HepG2 (cell line): ENCODE results near the gene MINDY1. TPM values are rescaled to one million over a fixed set of nuclear protein-coding genes. Genes with fewer than 3 reads are reported as not detected.
A peak's percentile ranks its signal among the peaks of the same experiment; 100 is the strongest.

ENCODE experiments used
- AKAP8 ChIP-seq: sonication (generic); formaldehyde crosslinking; IDR thresholded peaks from 2 replicates; pipeline ENCODE4 v1.5.1; 2020; ENCODE audit warnings: mild to moderate bottlenecking, missing genetic modification reagents
- EZH2 ChIP-seq: conservative IDR thresholded peaks from 2 replicates; pipeline ENCODE4 v1.6.1; 2012; ENCODE audit warnings: mild to moderate bottlenecking, low read depth, low read length, moderate library complexity
- PHB2 ChIP-seq: fragments of 450-650 bp; IDR thresholded peaks from 2 replicates; pipeline ENCODE4 v1.6.1; 2018; ENCODE audit not compliant: partially characterized antibody
- RNF2 ChIP-seq: fragments of 450-650 bp; conservative IDR thresholded peaks from 2 replicates; pipeline ENCODE4 v1.6.1; 2016; ENCODE audit warnings: low read depth
- SATB2 ChIP-seq: sonication (generic); formaldehyde crosslinking; IDR thresholded peaks from 2 replicates; pipeline ENCODE4 v1.5.0; 2020; ENCODE audit warnings: missing genetic modification reagents
- SP2 ChIP-seq: sonication (generic); formaldehyde crosslinking; IDR thresholded peaks from 2 replicates; pipeline ENCODE4 v1.5.1; 2020; ENCODE audit warnings: mild to moderate bottlenecking, missing genetic modification reagents
- TGIF2 ChIP-seq: IDR thresholded peaks from 2 replicates; pipeline ENCODE4 v1.6.1; 2016; ENCODE audit warnings: control low read depth, missing compliant biosample characterization
- TRIM24 ChIP-seq: sonication (generic); formaldehyde crosslinking; IDR thresholded peaks from 2 replicates; pipeline ENCODE4 v1.8.0; 2022; ENCODE audit warnings: mild to moderate bottlenecking, missing genetic modification reagents
- ZBTB3 ChIP-seq: sonication (generic); formaldehyde crosslinking; IDR thresholded peaks from 2 replicates; pipeline ENCODE4 v1.4.0; 2020; ENCODE audit warnings: low read depth, mild to moderate bottlenecking, moderate library complexity, missing genetic modification reagents, borderline replicate concordance
- ZFP1 ChIP-seq: IDR thresholded peaks from 2 replicates; pipeline ENCODE4 v1.6.1; 2016
- ZFP82 ChIP-seq: sonication (generic); formaldehyde crosslinking; IDR thresholded peaks from 2 replicates; pipeline ENCODE4 v1.5.1; 2020; ENCODE audit warnings: mild to moderate bottlenecking, missing genetic modification reagents, borderline replicate concordance
- ZNF138 ChIP-seq: sonication (generic); formaldehyde crosslinking; IDR thresholded peaks from 2 replicates; pipeline ENCODE4 v1.5.0; 2020; ENCODE audit warnings: mild to moderate bottlenecking, low read depth, missing genetic modification reagents
- ZNF207 ChIP-seq: fragments of 450-650 bp; IDR thresholded peaks from 2 replicates; pipeline ENCODE4 v1.6.1; 2016; ENCODE audit warnings: antibody characterized with exemption, borderline replicate concordance
- ZNF530 ChIP-seq: sonication (generic); formaldehyde crosslinking; IDR thresholded peaks from 2 replicates; pipeline ENCODE4 v1.5.0; 2020; ENCODE audit warnings: low read depth, mild to moderate bottlenecking, missing genetic modification reagents
- ZNF558 ChIP-seq: sonication (generic); formaldehyde crosslinking; IDR thresholded peaks from 2 replicates; pipeline ENCODE4 v1.9.0; 2022; ENCODE audit warnings: mild to moderate bottlenecking, missing genetic modification reagents, borderline replicate concordance
- ZNF713 ChIP-seq: sonication (generic); formaldehyde crosslinking; IDR thresholded peaks from 2 replicates; pipeline ENCODE4 v1.4.0; 2020; ENCODE audit warnings: mild to moderate bottlenecking, missing genetic modification reagents
- ZNF768 ChIP-seq: sonication (generic); formaldehyde crosslinking; IDR thresholded peaks from 2 replicates; pipeline ENCODE4 v1.4.0; 2020; ENCODE audit warnings: missing genetic modification reagents
- ZSCAN30 ChIP-seq: sonication (generic); formaldehyde crosslinking; IDR thresholded peaks from 2 replicates; pipeline ENCODE4 v1.5.0; 2020; ENCODE audit warnings: mild to moderate bottlenecking, missing genetic modification reagents
- polyA plus RNA-seq, 8 experiments: library from polyadenylated mRNA; depleted of rRNA in 3 of 8; stranded (reverse) in 7 of 8; unstranded in 1 of 8; fragments of >200 nt; fragmentation: Illumina TruSeq in 4 of 8; extraction: Trizol in 4 of 8; gene quantifications; 2 replicates each; pipeline versions ENCODE4 v1.2.1 to v1.2.3, GENCODE V29; 2011 to 2016; ENCODE audit warnings: low read depth in 4 of 8, missing spikeins in 1 of 8, mixed read lengths in 1 of 8; ENCODE audit not compliant: insufficient read depth in 1 of 8
- total RNA-seq, 5 experiments: library from RNA; depleted of rRNA; stranded (reverse); fragments of >200 nt; fragmentation: Illumina TruSeq; extraction: Trizol; gene quantifications; 2 replicates each; pipeline ENCODE4 v1.2.3, GENCODE V29; 2016; ENCODE audit warnings: low read depth in 1 of 5
- TF ChIP-seq, protein P1 (sequence below): sonication (generic); formaldehyde crosslinking; IDR thresholded peaks from 2 replicates; pipeline ENCODE4 v1.5.0; 2020; ENCODE audit warnings: mild to moderate bottlenecking, missing genetic modification reagents, moderate library complexity
- TF ChIP-seq, protein P2 (sequence below): IDR thresholded peaks from 2 replicates; pipeline ENCODE4 v1.6.1; 2012; ENCODE audit warnings: inconsistent platforms
- TF ChIP-seq, protein P3 (sequence below): sonication (generic); formaldehyde crosslinking; IDR thresholded peaks from 2 replicates; pipeline ENCODE4 v1.5.1; 2020; ENCODE audit warnings: mild to moderate bottlenecking, missing genetic modification reagents, borderline replicate concordance
- TF ChIP-seq, protein P4 (sequence below): sonication (generic); formaldehyde crosslinking; IDR thresholded peaks from 2 replicates; pipeline ENCODE4 v1.4.0; 2020; ENCODE audit warnings: mild to moderate bottlenecking, missing genetic modification reagents
- TF ChIP-seq, protein P5 (sequence below): sonication (generic); formaldehyde crosslinking; IDR thresholded peaks from 2 replicates; pipeline ENCODE4 v1.4.0; 2020; ENCODE audit warnings: missing genetic modification reagents, borderline replicate concordance
- TF ChIP-seq, protein P6 (sequence below): sonication (generic); formaldehyde crosslinking; IDR thresholded peaks from 2 replicates; pipeline ENCODE4 v1.8.1; 2023; ENCODE audit warnings: mild to moderate bottlenecking, missing genetic modification reagents, borderline replicate concordance

MINDY1 gene
- total and polyA plus RNA-seq, 2 of the 13 experiments (the other 11 are each of a cell fraction or from before 2014, with no cell fraction given): 11.1 to 15.0 TPM

DNA sequence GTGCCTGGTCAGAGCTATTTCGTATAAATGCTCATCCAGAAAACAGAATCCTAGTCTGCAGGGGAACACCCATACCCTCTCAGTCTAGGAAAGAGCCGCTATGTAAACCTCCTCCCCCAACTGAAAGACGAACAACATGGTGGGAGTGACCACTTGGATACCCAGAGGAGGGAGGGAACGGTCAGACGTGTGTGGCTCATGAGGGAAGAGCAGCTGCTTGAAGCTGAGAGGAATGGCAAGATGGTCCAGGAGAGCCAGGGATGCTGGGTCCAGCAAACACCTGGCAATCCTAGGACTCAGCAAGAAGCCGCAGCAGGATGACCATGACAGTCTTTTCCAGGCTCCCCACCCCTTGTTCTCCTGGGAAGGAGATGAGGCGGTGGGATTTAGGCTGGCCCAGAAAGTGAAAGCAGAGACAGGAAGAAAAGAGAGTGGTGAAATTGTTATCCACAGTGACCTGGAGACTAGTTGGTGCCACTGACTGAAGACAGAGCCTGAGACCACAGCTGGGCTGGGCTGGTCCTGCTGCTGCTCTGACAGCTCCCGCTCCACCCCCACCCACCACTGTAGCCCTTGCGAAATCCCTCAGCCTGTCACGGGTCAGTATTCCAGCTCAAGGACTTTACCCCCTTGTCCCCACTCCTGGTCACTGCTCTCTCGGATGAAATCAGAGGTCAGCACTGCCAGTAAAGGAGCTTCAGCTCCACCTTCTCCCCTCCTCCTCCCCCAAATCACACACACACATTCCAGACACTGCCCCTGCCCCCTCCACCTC, 35.7 kb downstream of the MINDY1 start (continued):
- TF ChIP-seq, protein P1, sequence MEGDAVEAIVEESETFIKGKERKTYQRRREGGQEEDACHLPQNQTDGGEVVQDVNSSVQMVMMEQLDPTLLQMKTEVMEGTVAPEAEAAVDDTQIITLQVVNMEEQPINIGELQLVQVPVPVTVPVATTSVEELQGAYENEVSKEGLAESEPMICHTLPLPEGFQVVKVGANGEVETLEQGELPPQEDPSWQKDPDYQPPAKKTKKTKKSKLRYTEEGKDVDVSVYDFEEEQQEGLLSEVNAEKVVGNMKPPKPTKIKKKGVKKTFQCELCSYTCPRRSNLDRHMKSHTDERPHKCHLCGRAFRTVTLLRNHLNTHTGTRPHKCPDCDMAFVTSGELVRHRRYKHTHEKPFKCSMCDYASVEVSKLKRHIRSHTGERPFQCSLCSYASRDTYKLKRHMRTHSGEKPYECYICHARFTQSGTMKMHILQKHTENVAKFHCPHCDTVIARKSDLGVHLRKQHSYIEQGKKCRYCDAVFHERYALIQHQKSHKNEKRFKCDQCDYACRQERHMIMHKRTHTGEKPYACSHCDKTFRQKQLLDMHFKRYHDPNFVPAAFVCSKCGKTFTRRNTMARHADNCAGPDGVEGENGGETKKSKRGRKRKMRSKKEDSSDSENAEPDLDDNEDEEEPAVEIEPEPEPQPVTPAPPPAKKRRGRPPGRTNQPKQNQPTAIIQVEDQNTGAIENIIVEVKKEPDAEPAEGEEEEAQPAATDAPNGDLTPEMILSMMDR: peak; percentile 31
- TF ChIP-seq ZFP82 (CRISPR knock-in tag) (no peak), ZNF713 (CRISPR knock-in tag) (peak; percentile 66; the same call in 1 of the 2 replicates), EZH2 (no peak), ZNF138 (no peak), ZNF207 (no peak), ZSCAN30 (CRISPR knock-in tag) (no peak), SATB2 (CRISPR knock-in tag) (no peak), TGIF2 (CRISPR knock-in tag) (peak; percentile 100), ZNF768 (CRISPR knock-in tag) (peak; percentile 42; the same call in 1 of the 2 replicates), AKAP8 (CRISPR knock-in tag) (peak; percentile 93; the same call in 1 of the 2 replicates), ZNF530 (no peak), ZFP1 (CRISPR knock-in tag) (0 out of 2 replicates have a peak, but pooled peaks have one; percentile 58), SP2 (0 out of 2 replicates have a peak, but pooled peaks have one; percentile 28), TRIM24 (CRISPR knock-in tag) (peak; percentile 81), ZBTB3 (peak; percentile 94; the same call in 1 of the 2 replicates), ZNF558 (CRISPR knock-in tag) (no peak), PHB2 (no peak), RNF2 (no peak)
- TF ChIP-seq, protein P2, sequence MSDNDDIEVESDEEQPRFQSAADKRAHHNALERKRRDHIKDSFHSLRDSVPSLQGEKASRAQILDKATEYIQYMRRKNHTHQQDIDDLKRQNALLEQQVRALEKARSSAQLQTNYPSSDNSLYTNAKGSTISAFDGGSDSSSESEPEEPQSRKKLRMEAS: peak; percentile 75; the same call in 1 of the 2 replicates
- TF ChIP-seq, protein P3, sequence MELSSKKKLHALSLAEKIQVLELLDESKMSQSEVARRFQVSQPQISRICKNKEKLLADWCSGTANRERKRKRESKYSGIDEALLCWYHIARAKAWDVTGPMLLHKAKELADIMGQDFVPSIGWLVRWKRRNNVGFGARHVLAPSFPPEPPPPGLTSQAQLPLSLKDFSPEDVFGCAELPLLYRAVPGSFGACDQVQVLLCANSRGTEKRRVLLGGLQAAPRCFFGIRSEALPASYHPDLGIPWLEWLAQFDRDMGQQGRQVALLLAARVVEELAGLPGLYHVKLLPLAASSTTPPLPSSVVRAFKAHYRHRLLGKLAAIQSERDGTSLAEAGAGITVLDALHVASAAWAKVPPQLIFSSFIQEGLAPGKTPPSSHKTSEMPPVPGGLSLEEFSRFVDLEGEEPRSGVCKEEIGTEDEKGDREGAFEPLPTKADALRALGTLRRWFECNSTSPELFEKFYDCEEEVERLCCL (CRISPR knock-in tag): no peak
- TF ChIP-seq, protein P4, sequence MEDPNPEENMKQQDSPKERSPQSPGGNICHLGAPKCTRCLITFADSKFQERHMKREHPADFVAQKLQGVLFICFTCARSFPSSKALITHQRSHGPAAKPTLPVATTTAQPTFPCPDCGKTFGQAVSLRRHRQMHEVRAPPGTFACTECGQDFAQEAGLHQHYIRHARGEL (CRISPR knock-in tag): no peak
- TF ChIP-seq, protein P5, sequence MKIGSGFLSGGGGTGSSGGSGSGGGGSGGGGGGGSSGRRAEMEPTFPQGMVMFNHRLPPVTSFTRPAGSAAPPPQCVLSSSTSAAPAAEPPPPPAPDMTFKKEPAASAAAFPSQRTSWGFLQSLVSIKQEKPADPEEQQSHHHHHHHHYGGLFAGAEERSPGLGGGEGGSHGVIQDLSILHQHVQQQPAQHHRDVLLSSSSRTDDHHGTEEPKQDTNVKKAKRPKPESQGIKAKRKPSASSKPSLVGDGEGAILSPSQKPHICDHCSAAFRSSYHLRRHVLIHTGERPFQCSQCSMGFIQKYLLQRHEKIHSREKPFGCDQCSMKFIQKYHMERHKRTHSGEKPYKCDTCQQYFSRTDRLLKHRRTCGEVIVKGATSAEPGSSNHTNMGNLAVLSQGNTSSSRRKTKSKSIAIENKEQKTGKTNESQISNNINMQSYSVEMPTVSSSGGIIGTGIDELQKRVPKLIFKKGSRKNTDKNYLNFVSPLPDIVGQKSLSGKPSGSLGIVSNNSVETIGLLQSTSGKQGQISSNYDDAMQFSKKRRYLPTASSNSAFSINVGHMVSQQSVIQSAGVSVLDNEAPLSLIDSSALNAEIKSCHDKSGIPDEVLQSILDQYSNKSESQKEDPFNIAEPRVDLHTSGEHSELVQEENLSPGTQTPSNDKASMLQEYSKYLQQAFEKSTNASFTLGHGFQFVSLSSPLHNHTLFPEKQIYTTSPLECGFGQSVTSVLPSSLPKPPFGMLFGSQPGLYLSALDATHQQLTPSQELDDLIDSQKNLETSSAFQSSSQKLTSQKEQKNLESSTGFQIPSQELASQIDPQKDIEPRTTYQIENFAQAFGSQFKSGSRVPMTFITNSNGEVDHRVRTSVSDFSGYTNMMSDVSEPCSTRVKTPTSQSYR (CRISPR knock-in tag): peak; percentile 99
- TF ChIP-seq, protein P6, sequence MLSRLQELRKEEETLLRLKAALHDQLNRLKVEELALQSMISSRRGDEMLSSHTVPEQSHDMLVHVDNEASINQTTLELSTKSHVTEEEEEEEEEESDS (CRISPR knock-in tag): no peak
